ENCODE measurements around the gene FILIP1L. TPM values are rescaled to one million over a fixed set of nuclear protein-coding genes. Genes with fewer than 3 reads are reported as not detected.
A peak's percentile ranks its signal among the peaks of the same experiment; 100 is the strongest.

Gene FILIP1L
- total and polyA plus RNA-seq, 7 donors = 9.2 to 274 (median 78.5) TPM

GRCh38 chr3:99948467-99949089 lies 165.7 kb downstream of the FILIP1L start:
- Histone ChIP-seq H3K36me3 (ENCODE audit: insufficient read depth in 1 of 2, low read depth in 1 of 2) (no peaks in the 10 kb centered on the region), H3K27me3 (ENCODE audit: insufficient read depth in 3 of 3, low read length in 2 of 3) (no peaks in the 10 kb centered on the region), H3K4me3 (no peak overlapping the region), H3K27ac (peak overlapping the region; percentile 27), H3K9me3 (no peaks in the 10 kb centered on the region), H3K4me1 (peaks cover 74% of the 10 kb centered on the region)
- TF ChIP-seq, protein P1, sequence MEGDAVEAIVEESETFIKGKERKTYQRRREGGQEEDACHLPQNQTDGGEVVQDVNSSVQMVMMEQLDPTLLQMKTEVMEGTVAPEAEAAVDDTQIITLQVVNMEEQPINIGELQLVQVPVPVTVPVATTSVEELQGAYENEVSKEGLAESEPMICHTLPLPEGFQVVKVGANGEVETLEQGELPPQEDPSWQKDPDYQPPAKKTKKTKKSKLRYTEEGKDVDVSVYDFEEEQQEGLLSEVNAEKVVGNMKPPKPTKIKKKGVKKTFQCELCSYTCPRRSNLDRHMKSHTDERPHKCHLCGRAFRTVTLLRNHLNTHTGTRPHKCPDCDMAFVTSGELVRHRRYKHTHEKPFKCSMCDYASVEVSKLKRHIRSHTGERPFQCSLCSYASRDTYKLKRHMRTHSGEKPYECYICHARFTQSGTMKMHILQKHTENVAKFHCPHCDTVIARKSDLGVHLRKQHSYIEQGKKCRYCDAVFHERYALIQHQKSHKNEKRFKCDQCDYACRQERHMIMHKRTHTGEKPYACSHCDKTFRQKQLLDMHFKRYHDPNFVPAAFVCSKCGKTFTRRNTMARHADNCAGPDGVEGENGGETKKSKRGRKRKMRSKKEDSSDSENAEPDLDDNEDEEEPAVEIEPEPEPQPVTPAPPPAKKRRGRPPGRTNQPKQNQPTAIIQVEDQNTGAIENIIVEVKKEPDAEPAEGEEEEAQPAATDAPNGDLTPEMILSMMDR (IDR thresholded peaks at IDR 0.05) = no peak
- ATAC-seq (no peak), DNase-seq (no peak)
- 73 to 100% (median 79%) methylated on average over 1 of the region's 1 CpG for WGBS, 3 donors
- intact Hi-C loops (cut with DNase I) = no loop called here

DNA sequence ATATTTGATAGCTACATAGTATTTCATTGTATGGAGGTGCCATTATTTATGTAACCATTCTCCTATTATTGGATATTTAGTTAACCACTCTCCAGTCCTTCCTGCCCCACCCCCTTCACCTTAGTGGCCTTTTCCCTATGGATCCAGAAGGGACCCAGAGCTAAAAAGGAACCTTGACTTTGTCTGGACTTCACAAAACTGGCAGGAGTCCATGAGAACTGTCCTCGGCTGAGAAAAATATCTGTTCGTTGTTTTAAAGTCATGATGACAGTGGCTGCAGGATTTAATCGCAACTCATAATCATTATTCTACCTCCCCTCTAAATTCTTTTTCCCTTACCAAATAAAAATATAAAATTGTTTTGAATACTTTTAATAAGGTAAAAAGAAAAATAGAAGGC lies 166.9 kb downstream of the FILIP1L start:
- peak overlapping the region; percentile 63 for H3K27ac ChIP-seq
- intact Hi-C loops (cut with DNase I) = loop anchor here in 1 of 2 donors (2.0 kb wide), 1 partner anchor 15 kb away; no protein-coding TSS in a partner anchor

GRCh38 chr3:99945328-99945995 lies 168.8 kb downstream of the FILIP1L start:
- no peaks in the 10 kb centered on the region for H3K9me3 ChIP-seq
- WGBS, 3 donors = 33 to 34% (median 33%) methylated on average over 5 of the region's 5 CpGs
- intact Hi-C loops (cut with DNase I) = no loop called here
- ATAC-seq = peak; percentile 41 to 81 (median 67)
- H3K27me3 ChIP-seq (ENCODE audit: insufficient read depth in 3 of 3, low read length in 2 of 3) = no peaks in the 10 kb centered on the region
- peaks cover 69% of the 10 kb centered on the region for H3K4me1 ChIP-seq
- no peak overlapping the region for H3K4me3 ChIP-seq
- TF ChIP-seq, protein P1 (IDR thresholded peaks at IDR 0.05) = no peak
- H3K27ac ChIP-seq = peak overlapping the region; percentile 58
- H3K36me3 ChIP-seq (ENCODE audit: insufficient read depth in 1 of 2, low read depth in 1 of 2) = no peaks in the 10 kb centered on the region
- no peak for DNase-seq

More for the DNA sequence above, 166.9 kb downstream of the FILIP1L start:
- ATAC-seq (no peak), DNase-seq (no peak)
- TF ChIP-seq, protein P1 (IDR thresholded peaks at IDR 0.05) = no peak
- no peaks in the 10 kb centered on the region for H3K27me3 ChIP-seq (ENCODE audit: insufficient read depth in 3 of 3, low read length in 2 of 3)
- WGBS, 3 donors = 27 to 39% (median 37%) methylated on average over 3 of the region's 3 CpGs
- no peak overlapping the region for H3K4me3 ChIP-seq
- no peaks in the 10 kb centered on the region for H3K9me3 ChIP-seq
- peaks cover 69% of the 10 kb centered on the region for H3K4me1 ChIP-seq
- H3K36me3 ChIP-seq (ENCODE audit: insufficient read depth in 1 of 2, low read depth in 1 of 2) = no peaks in the 10 kb centered on the region

- peak overlapping the region; percentile 58 for H3K27ac ChIP-seq
- peak; percentile 34 to 65 (median 58) for ATAC-seq
- TF ChIP-seq, protein P1 (IDR thresholded peaks at IDR 0.05) = no peak
- peaks cover 68% of the 10 kb centered on the region for H3K4me1 ChIP-seq
- DNase-seq = no peak
- no peaks in the 10 kb centered on the region for H3K27me3 ChIP-seq (ENCODE audit: insufficient read depth in 3 of 3, low read length in 2 of 3)
- H3K4me3 ChIP-seq = no peak overlapping the region
- H3K36me3 ChIP-seq (ENCODE audit: insufficient read depth in 1 of 2, low read depth in 1 of 2) = no peaks in the 10 kb centered on the region
- intact Hi-C loops (cut with DNase I) = no loop called here
- 30 to 49% (median 38%) methylated on average over 4 of the region's 4 CpGs for WGBS, 3 donors
- H3K9me3 ChIP-seq = no peaks in the 10 kb centered on the region
Observed at GRCh38 chr3:99943931-99944761, 170.2 kb downstream of the FILIP1L start.
